Adipocyte (in vitro differentiated cells): ENCODE results near the gene DRD2.

ENCODE experiments used
- DNase-seq: peaks from one replicate; pipeline ENCODE4 v3.0.0-alpha.2; 2015; ENCODE audit warnings: low read depth
- H3K27me3 ChIP-seq: replicated peaks from 2 replicates; pipeline ENCODE4 v1.7.0; 2013; ENCODE audit warnings: mild to moderate bottlenecking, low read length, moderate library complexity; ENCODE audit not compliant: control insufficient read depth, insufficient read depth
- H3K36me3 ChIP-seq: 2 replicates; pipeline ENCODE4 v1.7.0; 2013; ENCODE audit warnings: low read length, mild to moderate bottlenecking, moderate library complexity; ENCODE audit not compliant: control insufficient read depth, insufficient read depth, severe bottlenecking
- H3K4me1 ChIP-seq: 2 replicates; pipeline ENCODE4 v1.7.0; 2013; ENCODE audit warnings: mild to moderate bottlenecking, low read length, moderate library complexity; ENCODE audit not compliant: control insufficient read depth, insufficient read depth
- H3K4me3 ChIP-seq: 2 replicates; pipeline ENCODE4 v1.7.0; 2013; ENCODE audit warnings: mild to moderate bottlenecking, low read length, moderate library complexity
- H3K9ac ChIP-seq: 2 replicates; pipeline ENCODE4 v1.7.0; 2013; ENCODE audit warnings: mild to moderate bottlenecking, low read length, moderate library complexity
- H3K9me3 ChIP-seq: 2 replicates; pipeline ENCODE4 v1.7.0; 2013; ENCODE audit warnings: mild to moderate bottlenecking, low read length, moderate library complexity; ENCODE audit not compliant: control insufficient read depth

DRD2 gene

DNA sequence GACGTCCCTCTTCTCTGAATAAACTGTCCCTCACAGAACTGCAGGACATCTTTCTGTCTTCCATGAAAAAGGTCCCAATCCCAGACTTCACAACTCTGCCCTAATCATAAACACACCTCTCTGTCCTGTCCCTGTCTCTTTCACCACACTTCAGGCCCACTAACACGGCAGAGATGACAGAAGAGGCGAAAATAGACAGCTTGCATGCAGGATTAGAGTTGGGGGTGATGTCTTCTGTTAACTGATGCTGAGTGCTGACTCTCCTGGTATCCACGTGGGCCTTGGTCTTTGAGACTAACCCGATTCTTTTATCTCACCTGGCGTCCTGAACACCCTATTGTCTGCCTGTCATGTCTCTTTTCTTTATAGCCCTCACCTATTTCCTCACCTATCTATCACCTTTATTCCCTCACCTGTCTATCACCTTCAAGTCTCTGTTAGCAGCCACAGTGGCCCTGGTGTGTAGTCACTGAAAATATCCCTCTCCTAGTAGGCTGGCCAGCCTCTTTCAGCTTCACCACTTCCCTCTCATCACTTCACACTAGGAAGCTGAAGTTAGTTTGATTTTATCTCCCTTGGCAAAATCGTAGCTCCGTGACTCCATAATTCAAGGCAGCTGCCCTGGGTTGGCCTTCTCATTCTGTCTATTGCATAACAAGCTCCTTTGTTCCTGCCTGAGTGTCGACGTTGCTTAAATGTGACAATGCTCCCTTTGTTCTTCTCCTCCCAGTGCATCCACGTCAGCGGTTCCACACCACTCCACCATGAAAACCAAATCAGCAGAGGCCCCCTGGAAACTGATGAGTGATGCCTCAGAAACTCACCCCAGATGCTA is 30.6 kb upstream of the DRD2 start:
- peak; percentile 2 for DNase-seq
- no peaks in the 10 kb centered on the region for H3K9me3 ChIP-seq

DNA sequence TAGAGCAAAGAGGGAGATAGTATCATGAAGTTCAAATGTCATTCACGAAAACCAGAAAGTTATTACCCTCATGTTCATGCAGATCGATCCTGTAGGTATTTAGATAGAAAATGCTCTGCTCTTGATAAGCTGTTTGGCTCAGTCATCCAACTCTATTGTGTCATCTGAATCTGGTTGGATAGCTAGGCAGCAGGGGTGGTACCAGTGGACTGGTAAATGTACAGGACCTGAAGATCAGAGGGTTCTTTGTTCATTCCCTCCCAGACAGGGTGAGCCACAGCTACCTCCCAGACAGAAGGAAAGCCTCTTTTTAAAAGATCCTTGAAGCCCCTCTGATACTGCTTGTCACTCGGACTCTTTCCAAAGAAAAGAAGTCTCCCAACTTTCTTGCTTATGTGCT is 29.8 kb upstream of the DRD2 start:
- Histone ChIP-seq H3K36me3 (no peaks in the 10 kb centered on the region), H3K27me3 (peaks cover 12% of the 10 kb centered on the region), H3K9me3 (no peaks in the 10 kb centered on the region), H3K4me3 (no peak overlapping the region), H3K9ac (no peak overlapping the region), H3K4me1 (no peaks in the 10 kb centered on the region)
- no peak for DNase-seq

More for the DNA sequence above, 30.6 kb upstream of the DRD2 start:
- Histone ChIP-seq H3K4me1 (no peaks in the 10 kb centered on the region), H3K4me3 (no peak overlapping the region), H3K27me3 (peaks cover 10% of the 10 kb centered on the region), H3K36me3 (no peaks in the 10 kb centered on the region), H3K9ac (no peak overlapping the region)

DNA sequence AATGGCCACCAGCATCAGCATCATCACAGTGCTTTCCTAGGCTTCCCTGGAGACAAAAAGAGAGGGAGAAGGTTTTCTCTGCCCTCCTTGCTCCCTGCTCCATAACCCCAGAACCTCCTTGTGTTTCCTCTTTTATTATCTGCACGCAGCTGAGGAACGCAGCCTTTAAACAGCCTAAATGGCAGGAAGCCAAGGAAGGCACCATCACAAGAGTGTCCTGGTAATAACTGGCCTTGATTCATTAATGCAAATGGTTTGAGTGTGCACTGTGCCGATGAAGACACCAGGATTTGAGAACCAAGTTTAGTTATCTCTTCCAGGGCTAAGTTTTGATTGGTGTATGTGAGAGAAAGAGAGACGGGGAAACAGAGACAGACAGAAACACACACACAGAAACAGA is 29.4 kb upstream of the DRD2 start:
- H3K4me3 ChIP-seq, result no peak overlapping the region
- peaks cover 7% of the 10 kb centered on the region for H3K27me3 ChIP-seq
- H3K36me3 ChIP-seq, result no peaks in the 10 kb centered on the region
- no peaks in the 10 kb centered on the region for H3K9me3 ChIP-seq
- H3K4me1 ChIP-seq, result no peaks in the 10 kb centered on the region
- no peak for DNase-seq
- H3K9ac ChIP-seq, result no peak overlapping the region

DNA sequence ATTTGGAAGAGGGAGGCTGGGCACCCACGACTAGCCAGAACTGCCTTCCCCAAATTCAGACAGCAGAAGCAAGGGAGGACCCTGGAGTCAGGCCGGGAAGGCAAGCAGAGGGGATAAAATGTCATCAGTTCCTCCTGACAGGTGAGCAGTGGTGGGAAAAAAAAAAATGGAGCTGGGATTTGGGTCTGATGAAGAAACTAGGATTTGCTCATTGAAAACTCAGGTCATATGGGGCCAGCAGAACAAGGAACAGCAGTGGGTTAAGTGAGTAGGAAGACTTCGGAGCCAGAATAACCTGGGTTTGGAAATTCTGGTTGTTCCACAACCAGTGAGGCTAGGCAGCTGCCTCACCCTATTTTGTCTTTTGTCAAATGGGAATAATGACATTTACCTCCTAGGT is 28.9 kb upstream of the DRD2 start:
- Histone ChIP-seq H3K27me3 (peaks cover 7% of the 10 kb centered on the region), H3K36me3 (no peaks in the 10 kb centered on the region), H3K4me3 (no peak overlapping the region), H3K9ac (no peak overlapping the region), H3K4me1 (no peaks in the 10 kb centered on the region), H3K9me3 (no peaks in the 10 kb centered on the region)
- DNase-seq, result no peak

DNA sequence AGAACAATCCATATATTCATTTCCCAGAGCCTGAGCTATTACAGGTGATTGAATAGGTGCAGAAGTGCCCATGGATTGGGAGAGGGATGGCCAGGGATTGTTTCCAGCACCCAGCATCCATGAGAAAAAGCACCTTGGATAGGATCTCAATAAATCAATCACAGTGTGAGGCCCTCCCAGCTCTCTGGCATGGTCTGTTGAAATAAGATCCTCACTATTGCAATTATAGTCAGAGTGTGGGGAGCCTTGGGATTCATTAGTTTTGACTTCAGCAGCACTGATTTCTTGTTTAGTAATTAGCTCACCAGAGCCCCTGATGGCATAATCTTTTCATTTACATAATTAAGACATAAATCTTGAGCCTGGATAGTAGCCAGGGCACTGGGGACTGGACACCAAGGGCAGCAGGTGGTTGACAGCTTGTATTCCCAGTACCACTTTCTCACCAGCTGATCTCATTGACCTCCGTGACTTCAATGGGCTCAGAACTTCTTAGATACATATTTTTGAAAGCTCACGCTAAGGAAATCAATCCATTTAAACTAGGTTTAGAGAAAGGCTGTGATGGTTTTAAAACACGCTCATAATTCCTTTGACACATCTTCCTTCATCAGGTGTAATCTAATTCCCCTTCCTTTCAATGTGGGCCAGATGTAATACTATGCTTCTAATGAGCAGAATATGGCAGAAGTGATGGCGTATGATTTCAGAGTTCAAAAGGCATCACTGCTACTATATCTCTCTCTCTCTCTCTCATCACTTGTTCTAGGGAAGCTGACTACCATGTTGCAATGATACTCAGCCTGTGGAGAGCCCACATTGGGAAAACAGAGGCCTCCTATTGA is 22.1 kb upstream of the DRD2 start:
- no peak for DNase-seq
- Histone ChIP-seq H3K4me1 (no peaks in the 10 kb centered on the region), H3K36me3 (no peaks in the 10 kb centered on the region), H3K27me3 (peaks cover 36% of the 10 kb centered on the region), H3K9ac (no peak overlapping the region), H3K4me3 (no peak overlapping the region), H3K9me3 (no peaks in the 10 kb centered on the region)

DNA sequence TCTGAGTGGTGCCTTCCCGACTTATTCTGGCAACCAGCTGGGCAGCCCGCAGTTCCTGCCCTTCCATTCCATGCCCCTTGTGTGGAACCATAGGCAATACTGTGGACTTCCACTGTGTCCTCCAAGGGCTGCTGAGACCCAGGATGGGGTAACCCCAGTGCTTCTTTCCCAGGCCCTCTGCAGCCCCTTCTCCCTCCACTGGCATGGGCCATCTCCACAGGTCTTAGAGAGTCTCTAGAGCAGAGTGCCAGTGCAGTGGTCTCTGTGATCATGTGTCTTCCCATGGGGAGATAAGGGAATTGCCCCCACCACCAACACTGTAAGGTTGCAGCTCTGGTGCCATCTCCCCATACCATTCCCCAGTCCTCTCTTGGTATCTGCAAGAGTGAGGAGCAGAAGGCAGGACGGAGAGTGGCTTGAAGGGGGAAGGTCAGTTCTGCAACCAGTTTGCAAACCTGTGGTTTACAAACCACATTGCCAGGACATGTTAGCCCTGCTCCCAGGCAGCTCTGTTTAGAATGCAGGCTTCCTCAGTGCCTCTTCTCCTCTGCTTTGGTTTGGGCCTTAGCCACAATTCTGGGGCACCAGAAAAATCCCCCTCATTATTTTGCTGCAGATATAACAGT is 20.9 kb upstream of the DRD2 start:
- no peak for DNase-seq
- Histone ChIP-seq H3K4me1 (no peaks in the 10 kb centered on the region), H3K9ac (no peak overlapping the region), H3K27me3 (peaks cover 34% of the 10 kb centered on the region), H3K9me3 (no peaks in the 10 kb centered on the region), H3K36me3 (no peaks in the 10 kb centered on the region), H3K4me3 (no peak overlapping the region)

DNA sequence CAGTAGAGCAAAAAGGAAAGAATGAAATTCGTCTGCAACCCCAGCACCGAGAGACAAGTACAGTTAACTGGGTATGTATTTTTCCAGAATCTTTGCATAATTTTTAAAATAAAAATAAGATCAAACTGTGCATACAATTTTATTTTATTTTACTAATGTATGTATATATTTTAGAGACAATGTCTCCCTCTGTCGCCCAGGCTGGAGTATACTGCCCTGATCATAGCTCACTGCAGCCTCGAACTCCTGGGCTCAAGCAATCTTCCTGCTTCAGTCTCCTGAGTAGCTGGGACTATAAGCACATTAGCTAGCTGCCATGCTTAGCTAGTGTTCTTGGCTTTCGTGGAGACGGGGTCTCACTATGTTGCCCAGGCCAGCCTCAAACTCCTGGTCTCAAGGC is 18.8 kb upstream of the DRD2 start:
- DNase-seq, result peak; percentile 5

DNA sequence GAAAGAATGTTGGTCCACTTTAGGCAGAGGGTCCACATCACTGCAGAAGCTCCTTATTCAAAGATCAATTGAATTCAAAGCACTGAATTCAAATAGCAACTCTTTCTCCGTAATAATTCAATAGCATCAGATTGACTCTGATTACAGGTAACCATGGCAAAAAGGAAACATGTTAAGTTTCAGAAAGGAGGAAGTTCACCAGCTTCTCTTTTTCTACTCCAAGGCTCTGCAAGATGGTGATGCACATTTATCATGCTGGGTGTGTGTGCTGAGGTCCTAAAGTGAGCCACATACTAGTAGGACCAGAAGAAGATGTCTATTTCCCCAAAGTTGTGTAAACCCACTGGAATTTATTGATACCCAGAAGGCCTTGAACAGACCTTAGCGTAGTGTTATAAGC is 18.0 kb upstream of the DRD2 start:
- Histone ChIP-seq H3K27me3 (peaks cover 32% of the 10 kb centered on the region), H3K36me3 (no peaks in the 10 kb centered on the region), H3K9me3 (no peaks in the 10 kb centered on the region), H3K9ac (no peak overlapping the region), H3K4me3 (no peak overlapping the region), H3K4me1 (no peaks in the 10 kb centered on the region)
- no peak for DNase-seq

More for the DNA sequence above, 18.8 kb upstream of the DRD2 start:
- H3K27me3 ChIP-seq, result peaks cover 32% of the 10 kb centered on the region
- H3K36me3 ChIP-seq, result no peaks in the 10 kb centered on the region
- H3K4me1 ChIP-seq, result no peaks in the 10 kb centered on the region
- H3K4me3 ChIP-seq, result no peak overlapping the region
- H3K9me3 ChIP-seq, result no peaks in the 10 kb centered on the region
- no peak overlapping the region for H3K9ac ChIP-seq

DNA sequence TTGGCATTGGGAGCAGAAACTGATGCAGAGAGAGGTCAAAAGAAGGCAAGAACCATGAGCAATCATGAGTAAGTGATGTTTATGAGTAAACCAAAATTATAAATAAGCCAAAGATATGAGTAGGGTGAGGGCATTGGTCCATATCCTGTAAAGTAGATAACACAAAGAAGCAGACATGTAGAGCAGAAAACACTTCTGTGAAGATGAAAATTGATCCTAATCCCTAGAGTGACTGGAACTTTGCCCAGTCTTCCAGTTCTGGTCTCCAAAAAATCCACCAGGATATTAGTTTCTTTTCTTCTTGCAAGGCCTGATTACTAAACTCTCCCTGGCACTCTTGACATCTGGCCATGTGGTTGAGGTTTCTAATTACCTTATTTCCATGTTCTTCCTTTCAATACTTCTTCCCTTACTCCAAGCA is 13.7 kb upstream of the DRD2 start:
- H3K36me3 ChIP-seq, result no peaks in the 10 kb centered on the region
- DNase-seq, result no peak
- no peaks in the 10 kb centered on the region for H3K4me1 ChIP-seq
- H3K9ac ChIP-seq, result no peak overlapping the region
- peaks cover 9% of the 10 kb centered on the region for H3K27me3 ChIP-seq
- H3K9me3 ChIP-seq, result no peaks in the 10 kb centered on the region
- H3K4me3 ChIP-seq, result no peak overlapping the region

DNA sequence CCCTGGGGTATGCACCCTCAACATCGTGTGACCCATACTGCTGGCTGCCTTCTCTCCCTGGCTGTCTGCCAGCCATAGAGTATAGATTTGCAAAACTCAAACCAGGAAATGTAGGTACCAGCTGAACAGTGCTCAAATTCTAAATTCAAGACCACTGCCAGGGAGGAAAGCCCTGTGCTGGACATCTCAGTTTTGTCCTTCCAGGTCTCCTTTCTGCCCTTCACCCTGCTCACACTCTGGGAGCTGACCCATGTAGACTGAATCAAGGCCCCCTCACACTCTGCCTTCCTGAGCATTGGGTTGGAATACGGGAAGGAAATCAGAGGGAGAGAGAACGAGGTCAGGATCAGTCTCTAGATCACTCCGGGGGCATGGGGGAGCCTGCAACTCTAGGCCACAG is 12.4 kb upstream of the DRD2 start:
- Histone ChIP-seq H3K36me3 (no peaks in the 10 kb centered on the region), H3K9ac (no peak overlapping the region), H3K4me1 (no peaks in the 10 kb centered on the region), H3K4me3 (no peak overlapping the region), H3K27me3 (peaks cover 3% of the 10 kb centered on the region), H3K9me3 (no peaks in the 10 kb centered on the region)
- no peak for DNase-seq

DNA sequence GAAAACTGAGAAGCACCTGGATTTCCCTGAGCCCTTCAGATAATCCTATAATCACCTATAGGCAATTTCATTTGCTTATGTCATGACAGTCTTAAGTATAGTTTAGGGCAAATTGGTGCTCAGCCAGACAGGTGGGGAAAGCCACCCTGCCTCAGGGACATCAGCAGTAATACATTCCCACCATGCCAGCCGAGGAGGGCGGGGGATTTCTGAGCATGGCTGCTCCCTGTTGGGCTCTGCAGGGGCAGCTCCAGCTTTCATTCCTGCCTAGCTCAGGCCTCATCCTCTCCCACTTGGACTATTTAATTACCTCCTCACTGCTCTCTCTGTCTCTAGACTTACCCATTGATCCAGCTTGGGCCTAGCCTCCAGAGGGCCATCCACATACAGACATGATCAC is 9.0 kb upstream of the DRD2 start:
- Histone ChIP-seq H3K36me3 (no peaks in the 10 kb centered on the region), H3K27me3 (peaks cover 11% of the 10 kb centered on the region), H3K4me3 (no peak overlapping the region), H3K9me3 (no peaks in the 10 kb centered on the region), H3K4me1 (no peaks in the 10 kb centered on the region), H3K9ac (no peak overlapping the region)
- DNase-seq, result no peak
